ENCODE data around the gene VAV2. TPM values are rescaled to one million over a fixed set of nuclear protein-coding genes. Genes with fewer than 3 reads are reported as not detected.
A peak's percentile ranks its signal among the peaks of the same experiment; 100 is the strongest.

Gene VAV2
- total and polyA plus RNA-seq, 2 of the 4 experiments (the other 2 are of a cell fraction): 10.8 to 13.4 TPM

DNA sequence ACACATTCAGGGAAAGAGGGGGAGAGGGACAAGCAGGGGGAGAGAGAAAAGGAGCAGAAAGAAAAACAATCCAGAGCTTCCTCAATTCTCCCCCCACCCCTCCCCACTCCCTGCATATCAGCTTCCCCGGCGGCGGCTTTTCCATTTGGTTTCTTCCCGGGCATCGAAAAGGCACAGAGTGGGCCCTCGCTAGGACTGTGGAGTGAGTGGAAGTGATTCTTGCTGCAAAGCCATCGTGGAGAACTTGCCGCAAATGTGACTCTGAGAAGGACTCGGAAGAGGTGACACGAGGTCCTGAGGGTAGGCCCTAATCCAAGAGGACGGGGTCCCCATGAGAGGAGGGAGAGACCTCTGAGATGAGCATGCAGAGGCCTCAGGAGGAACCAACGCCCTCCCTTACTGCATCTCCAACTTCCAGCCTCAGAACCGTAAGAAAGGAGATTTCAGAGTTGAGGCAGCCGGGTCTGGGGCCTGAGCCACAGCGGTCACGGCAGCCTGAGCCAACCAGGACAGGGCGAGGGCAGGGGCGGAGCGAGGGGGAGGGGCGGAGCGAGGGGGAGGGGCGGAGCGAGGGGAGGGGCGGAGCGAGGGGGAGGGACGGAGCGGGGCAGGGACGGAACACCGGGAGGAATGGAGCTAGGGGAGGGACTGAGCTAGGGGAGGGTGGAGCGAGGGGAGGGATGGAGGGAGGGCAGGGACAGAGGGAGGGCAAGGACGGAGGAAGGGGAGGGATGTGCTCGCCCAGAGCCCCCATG lies 232.8 kb downstream of the VAV2 start:
- no peak overlapping the region for H3K18ac ChIP-seq (ENCODE audit: low read depth, low read length)
- H2BK15ac ChIP-seq (ENCODE audit: low read depth, low read length): no peak overlapping the region
- no peaks in the 10 kb centered on the region for H3K9me3 ChIP-seq (ENCODE audit: control insufficient read depth, insufficient read depth, low read length)
- H2BK20ac ChIP-seq (ENCODE audit: low read depth, low read length): no peak overlapping the region
- in situ Hi-C loops (cut with MboI; ENCODE audit: low sequenced_read_pairs) (no loop called here), intact Hi-C loops (cut with micrococcal nuclease) (no loop called here), dilution Hi-C loops (cut with HindIII; ENCODE audit: low sequenced_read_pairs, unreplicated experiment) (no loop called here)
- BruUV-seq (replicated peaks): no TSS peak
- H3K14ac ChIP-seq (replicated peaks; ENCODE audit: low read depth, low read length): no peak overlapping the region
- 0 out of 2 replicates have a peak overlapping the region, but pooled peaks have one; percentile 36 for H3K4me2 ChIP-seq (ENCODE audit: low read depth, low read length)
- H2AK9ac ChIP-seq (replicated peaks; ENCODE audit: low read depth, low read length, poor library complexity): no peak overlapping the region
- peaks cover 7% of the 10 kb centered on the region for H3K9me1 ChIP-seq (ENCODE audit: insufficient read depth, low read length)
- no peaks in the 10 kb centered on the region for H3K27me3 ChIP-seq (ENCODE audit: control insufficient read depth, insufficient read depth, low read length)
- H3K9ac ChIP-seq (ENCODE audit: low read depth, low read length): no peak overlapping the region
- ATAC-seq (ENCODE audit: low read depth) (peak; percentile 65), DNase-seq (no peak)
- no peak overlapping the region for H3K27ac ChIP-seq (ENCODE audit: insufficient read depth, low read length)
- no peak overlapping the region for H3K23ac ChIP-seq (ENCODE audit: low read depth, low read length)
- H3K56ac ChIP-seq (ENCODE audit: extremely low read depth, insufficient read depth, low read length): no peak overlapping the region
- no peak overlapping the region for H3K4me3 ChIP-seq (ENCODE audit: insufficient read depth, low read depth, low read length)
- ChIA-PET POLR2A (ENCODE audit: unreplicated experiment) (no interaction called here), CTCF (no interaction called here)
- H4K91ac ChIP-seq (ENCODE audit: insufficient read depth, low read depth, low read length): no peak overlapping the region
- H3K79me1 ChIP-seq (ENCODE audit: low read depth in 1 of 2, low read length in 2 of 2): 0 out of 4 replicates have a peak, but pooled peaks cover 0 to 3% of the 10 kb centered on the region in 2 experiments
- no CpG with 5 or more reads among the region's 32 CpGs for WGBS, 2 experiments (ENCODE audit: extremely low coverage in 2 of 2, insufficient read length in 1 of 2)
- H4K8ac ChIP-seq (ENCODE audit: low read depth in 2 of 2, low read length in 2 of 2): no peak overlapping the region
- no peaks in the 10 kb centered on the region for H4K20me1 ChIP-seq (ENCODE audit: insufficient read depth, low read length)
- TF ChIP-seq RAD21 (IDR thresholded peaks at IDR 0.05; ENCODE audit: low read length) (no peak), SMC3 (IDR thresholded peaks at IDR 0.05; ENCODE audit: low read depth, low read length) (no peak), FOS (IDR thresholded peaks at IDR 0.05; ENCODE audit: low read depth, low read length) (no peak), NFE2L2 (IDR thresholded peaks at IDR 0.05; ENCODE audit: low read depth, low read length) (no peak), CEBPB (IDR thresholded peaks at IDR 0.05; ENCODE audit: low read depth, low read length) (no peak), BHLHE40 (IDR thresholded peaks at IDR 0.05; ENCODE audit: low read depth, low read length) (no peak), MAFK (IDR thresholded peaks at IDR 0.05; ENCODE audit: low read depth, low read length) (no peak), RCOR1 (IDR thresholded peaks at IDR 0.05; ENCODE audit: insufficient replicate concordance, low read length) (no peak), POLR2A (IDR thresholded peaks at IDR 0.05; ENCODE audit: low read depth, low read length) (no peak), MAZ (IDR thresholded peaks at IDR 0.05; ENCODE audit: borderline replicate concordance, low read depth, low read length) (no peak), RFX5 (IDR thresholded peaks at IDR 0.05; ENCODE audit: low read depth, low read length) (no peak), MXI1 (IDR thresholded peaks at IDR 0.05; ENCODE audit: borderline replicate concordance, low read depth, low read length) (no peak), CHD1 (IDR thresholded peaks at IDR 0.05; ENCODE audit: low read depth, low read length) (no peak)
- TF ChIP-seq, protein P1, sequence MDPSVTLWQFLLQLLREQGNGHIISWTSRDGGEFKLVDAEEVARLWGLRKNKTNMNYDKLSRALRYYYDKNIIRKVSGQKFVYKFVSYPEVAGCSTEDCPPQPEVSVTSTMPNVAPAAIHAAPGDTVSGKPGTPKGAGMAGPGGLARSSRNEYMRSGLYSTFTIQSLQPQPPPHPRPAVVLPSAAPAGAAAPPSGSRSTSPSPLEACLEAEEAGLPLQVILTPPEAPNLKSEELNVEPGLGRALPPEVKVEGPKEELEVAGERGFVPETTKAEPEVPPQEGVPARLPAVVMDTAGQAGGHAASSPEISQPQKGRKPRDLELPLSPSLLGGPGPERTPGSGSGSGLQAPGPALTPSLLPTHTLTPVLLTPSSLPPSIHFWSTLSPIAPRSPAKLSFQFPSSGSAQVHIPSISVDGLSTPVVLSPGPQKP (IDR thresholded peaks at IDR 0.05; ENCODE audit: borderline replicate concordance, low read depth, low read length): no peak
- TF ChIP-seq, protein P2, sequence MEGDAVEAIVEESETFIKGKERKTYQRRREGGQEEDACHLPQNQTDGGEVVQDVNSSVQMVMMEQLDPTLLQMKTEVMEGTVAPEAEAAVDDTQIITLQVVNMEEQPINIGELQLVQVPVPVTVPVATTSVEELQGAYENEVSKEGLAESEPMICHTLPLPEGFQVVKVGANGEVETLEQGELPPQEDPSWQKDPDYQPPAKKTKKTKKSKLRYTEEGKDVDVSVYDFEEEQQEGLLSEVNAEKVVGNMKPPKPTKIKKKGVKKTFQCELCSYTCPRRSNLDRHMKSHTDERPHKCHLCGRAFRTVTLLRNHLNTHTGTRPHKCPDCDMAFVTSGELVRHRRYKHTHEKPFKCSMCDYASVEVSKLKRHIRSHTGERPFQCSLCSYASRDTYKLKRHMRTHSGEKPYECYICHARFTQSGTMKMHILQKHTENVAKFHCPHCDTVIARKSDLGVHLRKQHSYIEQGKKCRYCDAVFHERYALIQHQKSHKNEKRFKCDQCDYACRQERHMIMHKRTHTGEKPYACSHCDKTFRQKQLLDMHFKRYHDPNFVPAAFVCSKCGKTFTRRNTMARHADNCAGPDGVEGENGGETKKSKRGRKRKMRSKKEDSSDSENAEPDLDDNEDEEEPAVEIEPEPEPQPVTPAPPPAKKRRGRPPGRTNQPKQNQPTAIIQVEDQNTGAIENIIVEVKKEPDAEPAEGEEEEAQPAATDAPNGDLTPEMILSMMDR (conservative IDR thresholded peaks at IDR 0.05; ENCODE audit: low read depth, low read length): no peak
- TF ChIP-seq, protein P3, sequence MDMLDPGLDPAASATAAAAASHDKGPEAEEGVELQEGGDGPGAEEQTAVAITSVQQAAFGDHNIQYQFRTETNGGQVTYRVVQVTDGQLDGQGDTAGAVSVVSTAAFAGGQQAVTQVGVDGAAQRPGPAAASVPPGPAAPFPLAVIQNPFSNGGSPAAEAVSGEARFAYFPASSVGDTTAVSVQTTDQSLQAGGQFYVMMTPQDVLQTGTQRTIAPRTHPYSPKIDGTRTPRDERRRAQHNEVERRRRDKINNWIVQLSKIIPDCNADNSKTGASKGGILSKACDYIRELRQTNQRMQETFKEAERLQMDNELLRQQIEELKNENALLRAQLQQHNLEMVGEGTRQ (IDR thresholded peaks at IDR 0.05; ENCODE audit: low read depth, low read length): no peak
- peaks cover 3% of the 10 kb centered on the region for H3K4me1 ChIP-seq (ENCODE audit: control insufficient read depth, insufficient read depth, low read length)
- no peak overlapping the region for H2AK5ac ChIP-seq (ENCODE audit: low read depth, low read length)
- H4K5ac ChIP-seq (ENCODE audit: low read depth, low read length): no peak overlapping the region
- H2BK5ac ChIP-seq (ENCODE audit: low read depth, low read length, poor library complexity, severe bottlenecking): no peak overlapping the region
- no peak overlapping the region for H2BK120ac ChIP-seq (ENCODE audit: low read depth, low read length)
- no peak overlapping the region for H2AFZ ChIP-seq (replicated peaks; ENCODE audit: low read length, poor library complexity)
- H3K36me3 ChIP-seq (ENCODE audit: control insufficient read depth, insufficient read depth, low read length): peaks cover 9% of the 10 kb centered on the region; the same call in 1 of the 2 replicates
- H3K4ac ChIP-seq (ENCODE audit: low read depth, low read length): no peak overlapping the region
